DMS79 treated with DMSO at 0.1 percent for 48 hours (cell line): ENCODE measurements around the gene SKIC2.
"Not testable (repeated sequence)": the region's sequence is repeated elsewhere in the genome, so short reads cannot be mapped to it uniquely, and the experiment has no call there.

Source experiments
- DNase-seq: peaks from one replicate; lab custom pipeline; 2025; lab: John Stamatoyannopoulos, UW

The SKIC2 gene

GRCh38 chr6:31969712-31970603 is 11.0 kb downstream of the SKIC2 start:
- DNase-seq: no peak

- peak; percentile 59 for DNase-seq
Measured at GRCh38 chr6:31970604-31971271, 11.8 kb downstream of the SKIC2 start.

- DNase-seq: no peak
Measured at GRCh38 chr6:31971279-31971992, 12.5 kb downstream of the SKIC2 start.

GRCh38 chr6:31971993-31972708 is 13.2 kb downstream of the SKIC2 start, which contains the start of gene DXO:
Gene DXO, minus strand, starts transcription at chr6:31972138. Its CDS starts 463 bp downstream, at chr6:31971675.
- peak; percentile 99 for DNase-seq

- DNase-seq: no peak
Measured at GRCh38 chr6:31972709-31973350, 13.9 kb downstream of the SKIC2 start.

GRCh38 chr6:31976065-31976464 is 17.1 kb downstream of the SKIC2 start:
- not testable (repeated sequence) for DNase-seq

GRCh38 chr6:31977816-31978431 is 18.9 kb downstream of the SKIC2 start:
- DNase-seq: no peak

GRCh38 chr6:31978831-31979230 is 19.9 kb downstream of the SKIC2 start:
- DNase-seq: no peak

- no peak for DNase-seq
Measured at GRCh38 chr6:31979238-31979898, 20.4 kb downstream of the SKIC2 start.

- not testable (repeated sequence) for DNase-seq
Measured at GRCh38 chr6:31980195-31980876, 21.4 kb downstream of the SKIC2 start.

- DNase-seq: not testable (repeated sequence)
Measured at GRCh38 chr6:31980998-31981397, 22.0 kb downstream of the SKIC2 start.

- not testable (repeated sequence) for DNase-seq
Measured at GRCh38 chr6:31981744-31982143, 22.8 kb downstream of the SKIC2 start, which contains the start of gene C4A. Gene C4A, plus strand, starts transcription at chr6:31982057. Its CDS starts 51 bp downstream, at chr6:31982108.

GRCh38 chr6:31989363-31989762 is 30.4 kb downstream of the SKIC2 start:
- not testable (repeated sequence) for DNase-seq

- not testable (repeated sequence) for DNase-seq
Measured at GRCh38 chr6:31994421-31994820, 35.4 kb downstream of the SKIC2 start.

- DNase-seq: not testable (repeated sequence)
Measured at GRCh38 chr6:31996385-31996784, 37.4 kb downstream of the SKIC2 start.

GRCh38 chr6:32002546-32003268 is 43.7 kb downstream of the SKIC2 start:
- not testable (repeated sequence) for DNase-seq

GRCh38 chr6:32003301-32003700 is 44.3 kb downstream of the SKIC2 start:
- DNase-seq: not testable (repeated sequence)

GRCh38 chr6:32004393-32004792 is 45.4 kb downstream of the SKIC2 start:
- DNase-seq: not testable (repeated sequence)
